ENCODE data around the gene RAPGEF1.

DNA sequence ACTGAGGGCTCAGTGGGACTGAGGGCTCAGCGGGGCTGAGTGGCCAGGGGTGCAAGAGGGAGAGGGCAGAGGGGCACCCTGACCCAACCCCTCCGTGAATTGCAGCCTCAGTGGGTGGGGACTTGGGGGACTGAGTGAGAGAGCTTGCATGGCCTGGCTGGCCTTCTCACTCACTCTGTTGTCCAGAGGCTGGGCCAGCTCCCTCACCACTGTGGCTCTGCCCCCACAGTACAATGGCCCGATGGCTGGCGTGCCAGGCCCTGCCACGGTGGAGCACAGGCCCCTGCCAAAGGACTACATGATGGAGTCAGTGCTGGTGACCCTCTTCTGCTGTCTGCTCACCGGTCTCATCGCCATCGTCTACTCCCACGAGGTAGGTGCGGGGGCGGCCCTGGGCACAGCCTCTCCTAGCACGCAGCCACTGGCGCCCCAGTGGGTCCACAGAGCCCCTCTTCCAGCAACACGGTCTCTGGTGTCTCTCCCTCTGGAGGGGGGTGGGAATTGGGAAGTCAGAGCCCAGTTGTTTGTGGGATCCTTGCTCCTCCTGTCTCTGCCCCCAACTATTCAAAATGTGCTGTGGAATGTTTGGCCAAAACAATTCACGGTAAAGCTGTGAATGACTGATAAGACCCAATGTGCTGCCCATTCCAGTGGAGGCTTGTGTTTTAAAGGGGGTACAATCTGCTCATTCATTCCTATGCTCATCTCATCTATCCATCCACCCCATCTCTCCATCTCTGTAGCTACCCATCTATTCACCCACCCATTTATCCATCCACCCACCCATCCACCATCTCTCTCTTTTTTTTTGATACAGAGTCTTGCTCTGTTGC lies 183.8 kb downstream of the RAPGEF1 start:
- TF ChIP-seq CTCF (IDR thresholded peaks at IDR 0.05; ENCODE audit: insufficient read depth, low read length, poor library complexity, severe bottlenecking) (no peak), EZH2phosphoT487 (conservative IDR thresholded peaks at IDR 0.05; ENCODE audit: low read length) (no peak)

Data from SU-DHL-6 (cell line).